Measurements from ENCODE around the gene ADAMTS16.
"Not testable (repeated sequence)": the region's sequence is repeated elsewhere in the genome, so short reads cannot be mapped to it uniquely, and the experiment has no call there.

Gene ADAMTS16

GRCh38 chr5:5139777-5140478, at the start of gene ADAMTS16:
TSS of gene ADAMTS16 (plus strand) at chr5:5140330. CDS start at chr5:5140468, 138 bp downstream.
- DNase-seq: no peak

GRCh38 chr5:5092149-5092548, 48.0 kb upstream of the ADAMTS16 start:
- no peak for DNase-seq

- DNase-seq: no peak
These were observed 39.5 kb upstream of the ADAMTS16 start for GRCh38 chr5:5100635-5101034.

GRCh38 chr5:5101676-5102075, 38.5 kb upstream of the ADAMTS16 start:
- no peak for DNase-seq

- DNase-seq: no peak
These were observed 36.9 kb upstream of the ADAMTS16 start for GRCh38 chr5:5103245-5103644.

GRCh38 chr5:5104550-5104949, 35.6 kb upstream of the ADAMTS16 start:
- no peak for DNase-seq

- no peak for DNase-seq
These were observed 34.6 kb upstream of the ADAMTS16 start for GRCh38 chr5:5105531-5105930.

GRCh38 chr5:5116956-5117355, 23.2 kb upstream of the ADAMTS16 start:
- DNase-seq: no peak

- no peak for DNase-seq
These were observed 17.4 kb upstream of the ADAMTS16 start for GRCh38 chr5:5122776-5123175.

GRCh38 chr5:5124231-5124630, 15.9 kb upstream of the ADAMTS16 start:
- DNase-seq: no peak

- DNase-seq: no peak
These were observed 13.7 kb upstream of the ADAMTS16 start for GRCh38 chr5:5126444-5126843.

GRCh38 chr5:5128766-5129165, 11.4 kb upstream of the ADAMTS16 start:
- no peak for DNase-seq

- DNase-seq: no peak
These were observed 7.9 kb upstream of the ADAMTS16 start for GRCh38 chr5:5132234-5132633.

GRCh38 chr5:5132693-5133295, 7.3 kb upstream of the ADAMTS16 start:
- DNase-seq: no peak

- DNase-seq: no peak
These were observed 6.0 kb upstream of the ADAMTS16 start for GRCh38 chr5:5134107-5134506.

GRCh38 chr5:5135957-5136676, 4.0 kb upstream of the ADAMTS16 start:
- DNase-seq: no peak

- not testable (repeated sequence) for DNase-seq
These were observed 2.3 kb upstream of the ADAMTS16 start for GRCh38 chr5:5137851-5138250.

GRCh38 chr5:5139336-5139776, 774 bp upstream of the ADAMTS16 start:
- DNase-seq: no peak

GRCh38 chr5:5140479-5141338, 579 bp downstream of the ADAMTS16 start:
- no peak for DNase-seq

GRCh38 chr5:5141339-5141599, 1.1 kb downstream of the ADAMTS16 start:
- DNase-seq: no peak

GRCh38 chr5:5141625-5142525, 1.7 kb downstream of the ADAMTS16 start:
- DNase-seq: peak; percentile 35

GRCh38 chr5:5144441-5144840, 4.3 kb downstream of the ADAMTS16 start:
- DNase-seq: no peak

Data from activated CD4-positive, alpha-beta T cell treated with anti-CD3 and anti-CD28 coated beads, Interleukin-2, amount 50 U/mL, for 1 hour (primary cell).